ENCODE measurements around the gene TRANK1.
A peak's percentile ranks its signal among the peaks of the same experiment; 100 is the strongest.
"Not testable (repeated sequence)": the region's sequence is repeated elsewhere in the genome, so short reads cannot be mapped to it uniquely, and the experiment has no call there.

TRANK1 gene

DNA sequence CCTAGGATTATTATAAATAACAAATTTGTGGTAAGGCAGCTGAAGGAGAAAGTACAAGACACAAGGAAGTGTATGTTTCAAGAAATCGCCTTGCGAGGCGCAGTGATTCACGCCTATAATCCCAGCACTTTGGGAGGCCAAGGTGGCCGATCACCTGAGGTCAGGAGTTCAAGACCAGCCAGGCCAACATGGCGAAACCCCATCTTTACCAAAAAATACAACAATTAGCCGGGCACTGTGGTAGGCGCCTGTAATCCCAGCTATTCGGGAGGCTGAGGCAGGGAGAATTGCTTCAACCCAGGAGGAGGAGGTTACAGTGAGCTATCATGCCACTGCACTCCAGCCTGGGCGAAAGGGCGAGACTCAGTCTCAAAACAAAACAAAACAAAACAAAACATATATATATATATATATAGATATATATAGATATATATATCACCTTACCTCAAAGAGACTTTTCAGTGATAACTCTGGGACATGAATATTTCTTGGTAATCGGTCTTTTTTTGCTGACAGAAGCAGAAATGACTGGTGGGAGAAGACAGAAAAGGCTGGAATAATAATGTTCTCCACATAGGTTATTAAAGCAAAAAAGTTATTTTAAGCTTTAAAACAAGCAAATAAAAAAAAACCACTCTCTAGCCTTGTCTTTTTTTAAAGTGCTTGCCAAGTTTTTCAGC is 52.3 kb downstream of the TRANK1 start:
- DNase-seq (ENCODE audit: low spot score): no peak

DNA sequence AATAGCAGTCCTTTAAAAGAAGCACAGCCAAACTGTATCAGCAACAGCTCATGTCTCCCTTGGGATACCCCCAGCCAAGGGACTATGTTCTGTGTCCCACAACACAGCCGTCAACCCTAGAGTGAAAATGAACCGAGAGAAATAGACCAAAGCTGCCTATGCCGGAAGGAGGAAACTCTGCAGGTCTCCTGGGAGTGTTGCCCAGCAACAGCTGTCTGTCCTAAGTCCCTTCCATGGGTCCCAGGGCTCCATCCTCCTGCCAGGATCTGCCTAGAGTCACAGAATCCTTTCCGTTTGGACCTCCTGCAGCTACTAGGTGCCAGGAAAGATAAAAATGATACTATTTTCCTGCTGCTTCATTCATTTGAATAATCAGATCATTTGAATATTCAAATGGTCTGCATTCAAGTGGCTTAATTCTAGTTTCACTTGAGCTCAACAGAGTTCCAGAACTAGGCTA is 53.1 kb downstream of the TRANK1 start:
- DNase-seq (ENCODE audit: low spot score): no peak

DNA sequence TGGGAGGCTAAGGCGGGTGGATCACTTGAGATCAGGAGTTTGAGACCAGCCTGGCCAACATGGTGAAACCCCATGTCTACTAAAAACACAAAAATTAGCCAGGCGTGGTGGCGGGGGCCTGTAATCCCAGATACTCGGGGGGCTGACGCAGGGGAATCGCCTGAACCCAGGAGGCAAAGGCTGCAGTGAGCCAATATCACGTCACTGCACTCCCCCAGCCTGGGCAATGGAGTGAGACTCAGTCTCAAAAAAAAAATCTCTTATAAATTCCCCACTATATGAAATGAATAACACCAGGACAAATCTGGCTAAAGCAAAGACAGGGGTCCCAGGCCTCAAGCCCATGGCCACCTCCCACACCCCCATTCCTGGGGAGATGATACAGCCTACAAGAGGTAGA is 53.8 kb downstream of the TRANK1 start:
- DNase-seq (ENCODE audit: low spot score): not testable (repeated sequence)

DNA sequence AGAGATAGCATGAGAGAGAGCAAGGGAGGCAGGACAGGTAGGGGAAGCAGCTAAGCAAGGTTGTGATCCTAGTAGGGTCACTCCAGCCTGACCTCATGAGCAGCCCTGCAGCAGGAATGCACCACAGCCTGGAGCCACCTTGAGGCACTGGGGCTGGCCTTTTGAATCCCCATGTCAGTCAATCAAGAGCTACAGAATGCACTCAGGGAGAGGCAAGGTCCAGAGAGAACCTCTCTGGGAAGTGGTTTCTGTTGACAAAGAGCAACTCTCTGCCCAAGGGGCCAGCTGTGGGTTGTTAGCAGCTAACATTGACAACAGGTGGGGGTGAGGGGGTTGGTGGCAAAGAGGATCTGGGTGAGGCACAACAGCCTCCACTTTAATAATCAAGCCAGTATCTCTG is 54.6 kb downstream of the TRANK1 start:
- no peak for DNase-seq (ENCODE audit: low spot score)

DNA sequence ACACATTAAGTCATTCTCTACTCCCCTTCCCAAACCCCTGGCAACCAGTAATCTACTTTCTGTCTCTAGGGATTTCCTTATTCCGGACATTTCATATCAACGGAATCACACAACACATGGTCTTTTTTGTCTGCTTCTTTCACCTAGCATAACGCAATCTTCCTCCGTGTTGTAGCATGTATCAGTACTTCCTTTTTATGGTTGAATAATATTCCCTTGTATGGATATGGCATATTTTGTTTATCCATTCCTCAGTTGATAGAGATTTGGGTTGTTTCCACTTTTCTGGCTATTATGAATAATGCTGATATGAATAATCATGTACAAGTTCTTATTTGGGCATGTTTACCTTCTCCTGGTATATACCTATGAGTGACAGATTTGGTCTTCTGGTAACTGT is 63.1 kb downstream of the TRANK1 start:
- DNase-seq (ENCODE audit: low spot score): no peak

DNA sequence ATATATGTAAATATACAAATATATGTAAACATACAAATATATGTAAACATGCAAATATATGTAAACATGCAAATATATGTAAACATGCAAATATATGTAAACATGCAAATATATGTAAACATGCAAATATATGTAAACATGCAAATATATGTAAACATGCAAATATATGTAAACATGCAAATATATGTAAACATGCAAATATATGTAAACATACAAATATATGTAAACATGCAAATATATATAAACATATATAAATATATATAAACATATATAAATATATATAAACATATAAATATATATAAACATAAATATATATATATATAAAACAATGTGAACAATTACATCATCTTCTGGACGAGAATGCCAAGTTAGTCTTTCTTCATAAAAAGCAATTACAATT is 65.0 kb downstream of the TRANK1 start:
- not testable (repeated sequence) for DNase-seq (ENCODE audit: low spot score)

DNA sequence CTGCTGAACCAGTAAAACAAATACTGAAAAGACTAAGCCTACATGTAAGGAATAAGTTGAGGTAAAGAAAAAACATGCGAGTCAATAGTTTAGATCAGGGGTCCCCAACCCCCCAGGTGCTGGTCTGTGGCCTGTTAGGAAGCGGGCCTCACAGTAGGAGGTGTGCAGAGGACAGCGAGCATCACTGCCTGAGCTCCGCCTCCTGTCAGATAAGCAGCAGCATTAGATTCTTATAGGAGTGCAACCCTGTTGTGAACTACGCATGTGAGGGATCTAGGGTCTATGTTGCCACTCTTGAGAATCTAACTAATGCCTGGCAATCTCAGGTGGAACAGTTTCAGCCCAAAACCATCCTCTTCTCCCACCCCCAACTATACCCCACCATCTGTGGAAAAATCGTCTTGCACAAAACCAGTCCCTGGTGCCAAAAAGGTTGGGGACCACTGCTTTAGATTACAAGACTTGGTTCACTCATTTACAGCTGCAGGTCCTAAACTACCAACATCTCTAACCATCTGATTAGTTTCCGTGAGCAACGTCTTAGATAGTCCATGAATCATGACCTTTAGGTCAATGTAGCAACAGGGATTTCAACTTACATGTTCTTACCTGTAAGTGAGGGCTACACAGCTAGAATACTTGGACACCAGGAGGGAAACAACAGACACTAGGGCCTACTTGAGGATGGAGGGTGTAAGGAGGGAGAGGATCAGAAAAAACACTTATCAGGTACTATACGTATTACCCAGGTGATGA is 66.7 kb downstream of the TRANK1 start:
- DNase-seq (ENCODE audit: low spot score): no peak

DNA sequence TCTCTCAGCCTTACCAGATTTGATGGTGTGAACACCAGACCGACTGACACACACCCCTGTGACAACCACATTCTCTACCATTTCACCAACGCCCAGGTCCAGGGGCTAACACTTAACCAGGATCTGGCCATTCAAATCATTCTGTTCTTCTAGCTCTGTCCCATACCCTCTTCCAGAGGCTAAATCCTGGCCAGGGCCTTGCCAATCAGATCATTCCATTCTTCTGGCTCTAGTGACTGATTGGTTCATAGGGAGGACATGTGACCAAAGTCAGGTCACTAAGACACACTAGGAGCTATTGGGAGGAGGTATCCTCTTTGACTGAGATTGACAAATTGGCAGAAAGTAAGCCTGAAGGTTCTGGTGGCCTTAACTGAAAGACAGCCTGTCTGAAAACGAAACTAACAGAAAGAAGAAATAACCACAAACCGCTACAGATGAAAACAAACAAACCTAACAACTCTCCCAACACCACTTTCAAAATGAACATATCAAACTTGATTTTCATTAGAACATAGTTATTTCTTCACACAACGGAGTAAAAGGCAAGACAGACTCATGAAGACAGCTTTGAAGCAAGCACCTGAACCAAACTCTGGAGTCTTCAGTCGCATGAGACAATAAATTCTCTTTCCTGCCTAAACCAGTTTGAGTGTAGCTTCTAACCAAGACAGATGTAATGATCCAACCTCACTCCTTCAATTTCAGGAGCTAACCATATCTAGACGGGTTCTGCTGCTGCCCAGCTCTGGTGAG is 68.5 kb downstream of the TRANK1 start:
- no peak for DNase-seq (ENCODE audit: low spot score)

DNA sequence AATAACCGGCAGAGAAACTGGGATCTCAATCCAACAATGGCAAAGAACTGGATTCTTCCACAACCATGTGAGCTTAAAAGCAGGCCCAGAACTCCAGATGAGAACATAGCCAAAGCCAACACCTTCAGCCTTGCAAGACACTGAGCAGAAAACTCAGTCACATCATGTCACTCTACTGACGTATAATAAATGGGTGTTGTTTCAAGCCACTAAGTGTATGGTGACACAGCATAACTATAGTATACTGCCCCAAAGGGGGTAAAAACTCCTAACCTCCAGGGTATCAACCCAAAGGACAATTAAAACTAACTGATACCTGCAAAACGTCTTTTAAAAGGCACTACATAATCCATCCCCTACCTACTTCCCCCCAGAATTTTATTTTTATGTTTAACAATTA is 69.5 kb downstream of the TRANK1 start:
- no peak for DNase-seq (ENCODE audit: low spot score)

DNA sequence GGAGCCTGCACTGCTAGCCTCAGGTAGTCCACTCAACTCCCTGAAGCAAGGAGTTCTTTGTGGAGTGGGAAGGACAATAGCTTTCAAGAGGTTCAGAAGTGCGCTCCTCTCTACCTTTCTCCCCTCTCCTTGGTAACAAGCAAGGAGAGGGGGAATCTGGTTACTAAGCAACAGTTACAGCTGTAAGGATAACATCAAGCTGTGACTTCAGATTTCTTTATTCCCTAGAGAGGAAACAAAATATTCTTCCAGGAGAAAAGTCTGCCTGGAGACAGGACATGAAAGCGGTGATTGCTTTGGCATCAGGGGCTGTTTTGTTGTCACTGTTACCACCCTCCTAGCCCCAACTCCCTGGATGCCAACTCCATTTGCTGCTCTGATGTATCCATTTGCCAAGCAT is 70.4 kb downstream of the TRANK1 start:
- DNase-seq (ENCODE audit: low spot score): no peak

DNA sequence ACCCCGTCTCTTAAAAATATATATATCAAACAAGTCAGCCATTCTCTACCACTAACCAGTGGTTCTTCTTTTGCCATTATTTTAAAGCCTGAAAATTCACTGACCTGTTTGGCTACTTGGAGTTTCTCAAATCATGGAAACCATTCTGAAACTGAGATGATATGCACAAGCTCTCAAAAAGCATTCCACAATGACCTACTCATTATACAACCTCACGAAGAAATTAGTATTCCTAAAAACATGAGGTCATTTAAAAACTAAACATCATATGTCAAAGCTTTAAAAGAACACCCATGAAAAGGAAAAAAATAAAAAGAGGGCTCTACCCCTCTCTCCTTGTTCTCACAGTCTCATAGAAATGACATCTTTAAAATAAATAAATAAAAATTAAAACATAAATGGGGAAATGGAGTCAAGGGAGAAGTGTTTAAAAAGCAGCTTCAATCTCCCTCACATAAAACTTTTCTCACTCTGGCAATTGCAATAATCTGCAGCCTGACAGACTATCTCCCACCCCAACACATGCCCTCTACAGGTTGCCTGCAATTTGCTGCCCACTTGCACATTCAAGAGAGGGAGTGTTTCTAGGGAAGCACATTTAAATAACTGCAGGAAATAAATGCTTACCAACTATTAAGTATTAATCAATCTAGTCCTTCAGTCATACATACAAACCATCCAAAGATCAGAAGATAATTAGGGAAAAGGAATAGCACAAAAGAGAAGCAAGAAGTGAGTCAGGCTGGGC is 73.3 kb downstream of the TRANK1 start:
- DNase-seq (ENCODE audit: low spot score): no peak

DNA sequence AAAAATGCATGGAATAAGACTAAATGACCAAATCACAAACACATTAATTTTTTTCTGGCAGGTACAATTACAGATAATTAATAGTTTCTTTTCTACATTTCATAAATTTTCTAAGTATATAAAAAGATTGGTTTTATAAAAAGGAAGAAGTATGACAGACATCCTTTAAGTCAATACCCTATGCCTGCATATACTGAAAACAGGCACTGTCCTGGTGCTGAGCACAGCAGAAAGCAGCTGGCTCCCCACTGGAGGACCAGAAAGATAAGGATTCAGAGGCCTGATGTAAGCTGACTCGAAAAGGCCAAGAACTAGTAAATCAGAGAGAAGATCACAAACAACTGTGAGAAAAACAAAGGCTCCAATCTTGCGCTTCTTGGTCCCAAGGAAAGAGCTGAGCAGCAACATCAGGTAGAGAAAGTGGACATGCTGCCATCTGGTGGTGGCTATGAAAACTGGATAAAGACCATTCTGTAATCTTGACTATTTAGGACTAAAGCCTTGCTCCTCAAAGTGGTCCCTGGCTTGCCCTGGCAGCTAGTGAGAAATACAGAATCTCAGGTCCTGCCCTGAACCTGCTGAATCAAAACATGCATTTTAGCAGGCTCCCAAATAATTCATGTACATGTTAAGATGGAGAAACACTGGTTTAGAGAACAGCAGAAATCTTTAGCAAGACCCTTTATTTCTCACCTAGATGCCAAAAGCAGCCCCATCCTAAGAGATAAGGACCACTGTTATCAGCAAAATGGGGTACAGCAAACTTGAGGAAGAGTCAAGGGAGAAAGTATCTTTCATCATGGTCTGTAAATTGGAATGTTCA is 76.0 kb downstream of the TRANK1 start:
- peak; percentile 76 for DNase-seq (ENCODE audit: low spot score)

DNA sequence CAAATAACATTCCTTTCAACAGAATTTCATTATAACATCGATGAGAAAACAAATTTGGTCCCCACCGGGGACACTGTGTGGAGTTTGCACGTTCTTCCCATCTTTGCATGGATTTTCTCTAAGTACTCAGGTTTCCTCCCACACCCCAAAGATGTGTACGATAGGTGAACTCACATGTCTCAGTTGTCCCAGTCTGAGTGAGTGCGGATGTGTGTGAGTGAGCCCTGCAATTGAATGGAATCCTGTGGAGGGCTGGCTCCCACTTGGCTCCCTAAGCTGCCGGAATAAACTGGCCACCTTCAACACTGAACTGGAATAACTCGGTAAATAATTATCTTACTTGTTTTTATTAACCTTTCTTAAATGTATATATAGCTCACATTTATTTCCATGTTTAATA is 77.0 kb downstream of the TRANK1 start:
- no peak for DNase-seq (ENCODE audit: low spot score)

DNA sequence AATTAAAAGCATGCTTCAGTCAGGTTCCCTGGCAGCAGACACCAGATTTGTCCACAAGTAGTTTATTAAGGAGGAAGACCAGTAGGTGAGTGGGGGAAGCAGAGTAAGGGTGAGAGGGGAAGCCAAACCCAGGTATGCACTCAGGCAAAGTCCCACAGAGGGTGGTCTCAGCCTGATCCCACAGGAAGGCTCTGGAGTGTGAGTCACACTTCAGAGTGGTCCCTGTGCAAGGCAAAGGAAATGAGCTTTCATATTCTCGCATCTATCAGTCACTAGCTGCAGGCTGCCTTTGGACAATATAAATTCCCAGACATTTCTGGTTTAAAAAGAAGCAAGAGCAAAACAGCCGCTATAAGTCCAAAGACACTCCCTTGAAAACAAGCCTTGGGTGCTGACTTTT is 78.5 kb downstream of the TRANK1 start:
- no peak for DNase-seq (ENCODE audit: low spot score)

DNA sequence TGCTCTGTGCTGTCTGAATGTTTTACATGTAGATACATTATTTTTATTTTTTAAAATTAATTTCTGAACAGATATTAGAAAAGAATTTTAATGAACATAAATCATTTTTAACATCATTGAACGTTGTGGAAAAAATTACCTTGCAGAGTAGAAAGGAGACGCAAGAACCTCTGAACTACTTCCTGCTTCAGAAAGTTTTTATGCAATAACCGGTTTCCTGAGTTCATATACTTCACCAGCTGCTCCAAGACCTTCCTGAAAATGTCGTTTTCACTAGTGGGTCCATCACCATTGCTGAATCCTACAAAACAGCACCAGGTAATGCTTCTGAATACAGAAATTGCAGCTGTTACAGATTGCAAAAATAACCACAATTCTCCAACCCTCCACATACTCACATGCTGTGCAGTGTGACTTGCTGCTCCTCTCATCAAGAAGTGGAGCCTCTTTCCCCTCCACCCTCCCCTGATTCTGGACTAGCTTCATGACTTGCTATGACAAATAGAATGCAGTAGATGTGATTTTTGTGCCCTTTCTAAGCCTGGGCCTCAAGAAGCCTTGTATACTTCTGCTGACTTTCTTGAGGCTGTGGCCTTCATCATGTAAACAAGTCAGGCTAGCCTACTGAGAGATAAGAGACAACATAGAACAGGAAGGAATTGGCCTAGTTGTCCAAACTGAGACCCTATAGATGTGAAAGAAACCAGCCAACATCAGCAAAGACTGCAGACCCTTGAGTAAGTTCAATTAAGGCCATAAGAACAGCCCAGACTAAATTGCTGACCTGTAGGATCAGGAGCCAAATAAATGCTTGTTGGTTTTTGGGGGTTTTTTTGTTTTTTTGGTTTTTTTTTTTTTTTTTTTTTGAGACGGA is 80.4 kb downstream of the TRANK1 start:
- no peak for DNase-seq (ENCODE audit: low spot score)

DNA sequence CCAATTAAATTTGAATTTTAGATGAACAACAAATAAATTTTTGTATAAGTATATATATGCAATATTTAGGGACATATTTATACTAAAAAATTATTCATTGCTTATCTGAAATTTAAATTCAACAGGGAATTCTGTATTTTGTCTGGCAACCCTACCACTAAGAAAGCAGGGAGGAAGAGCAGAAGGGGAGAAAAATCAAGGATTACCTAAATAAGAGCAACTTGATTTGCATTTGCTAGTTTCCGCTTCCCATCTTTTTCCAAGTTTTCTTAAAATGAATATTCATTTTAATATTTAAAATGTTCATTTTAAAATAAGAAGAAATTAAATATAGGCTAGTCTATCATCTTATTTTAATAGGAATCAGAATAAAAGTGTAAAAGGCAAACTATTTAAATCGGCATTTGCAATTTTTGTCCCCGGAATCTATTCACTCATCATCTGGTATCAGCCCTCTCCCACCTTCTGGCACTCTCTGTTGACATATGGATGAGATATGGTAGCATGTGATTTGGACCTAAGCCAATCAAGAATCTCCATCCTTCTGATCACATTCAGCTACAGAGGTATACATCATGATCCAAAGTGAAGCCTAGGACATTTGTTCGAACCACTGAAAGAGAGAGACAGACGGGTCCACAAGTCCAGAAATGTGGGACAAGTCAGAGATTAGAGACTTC is 82.6 kb downstream of the TRANK1 start:
- no peak for DNase-seq (ENCODE audit: low spot score)

DNA sequence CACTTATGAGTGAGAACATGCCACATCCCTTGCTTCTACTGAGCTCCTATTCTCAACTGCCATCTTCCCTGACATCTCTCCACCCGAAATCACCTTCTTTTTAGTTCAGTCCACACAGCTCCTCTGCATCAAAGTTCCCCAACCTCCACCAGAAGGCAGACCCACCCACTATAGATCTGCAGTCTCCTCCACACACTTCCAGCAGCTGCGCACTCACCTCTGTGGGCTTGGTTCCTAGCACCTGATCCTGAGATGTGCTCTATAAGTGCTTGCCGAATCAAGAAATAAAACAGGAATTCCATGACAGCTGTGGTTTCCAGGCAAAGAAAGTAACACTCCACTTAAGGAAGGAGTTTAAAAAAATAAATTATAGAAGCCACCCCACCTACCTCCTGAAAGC is 85.4 kb downstream of the TRANK1 start:
- no peak for DNase-seq (ENCODE audit: low spot score)

DNA sequence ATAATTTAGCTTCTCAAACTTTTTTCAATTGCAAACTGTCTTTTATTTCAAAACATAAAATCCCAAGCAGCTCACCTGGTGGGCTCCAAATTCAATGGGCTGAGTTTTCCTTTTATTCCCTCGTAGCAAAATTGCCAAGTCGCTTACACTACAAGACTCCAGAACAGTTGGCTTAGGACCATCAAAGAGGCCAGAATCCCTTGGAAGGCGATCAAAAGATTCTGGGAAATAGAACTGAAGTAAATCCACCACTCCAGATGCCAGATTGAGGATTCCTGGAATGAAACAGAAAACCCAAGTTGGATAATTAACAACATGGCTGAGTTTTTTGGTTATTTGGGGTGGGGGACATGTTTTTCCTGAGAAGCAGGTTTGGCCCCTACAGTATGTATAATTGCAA is 92.8 kb downstream of the TRANK1 start:
- no peak for DNase-seq (ENCODE audit: low spot score)

DNA sequence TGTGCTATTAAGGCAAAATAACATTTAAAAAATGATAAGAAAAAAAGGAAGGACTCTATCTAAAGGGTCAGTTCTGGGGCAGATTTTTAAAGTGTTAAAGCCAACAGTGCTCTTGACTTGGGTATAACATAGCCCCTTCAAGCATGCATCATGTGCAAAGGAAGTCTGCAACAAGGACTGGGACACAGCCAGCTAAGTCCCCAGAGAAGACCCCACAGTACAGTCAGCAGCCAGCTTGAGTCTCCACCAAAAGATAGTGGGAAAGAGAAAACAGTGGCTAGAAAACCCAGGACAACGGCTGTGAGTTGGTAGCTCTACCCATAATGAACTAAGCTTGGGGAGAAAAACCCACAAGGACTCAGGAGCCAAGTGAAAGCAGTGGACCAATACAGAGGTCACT is 94.1 kb downstream of the TRANK1 start:
- DNase-seq (ENCODE audit: low spot score): no peak

DNA sequence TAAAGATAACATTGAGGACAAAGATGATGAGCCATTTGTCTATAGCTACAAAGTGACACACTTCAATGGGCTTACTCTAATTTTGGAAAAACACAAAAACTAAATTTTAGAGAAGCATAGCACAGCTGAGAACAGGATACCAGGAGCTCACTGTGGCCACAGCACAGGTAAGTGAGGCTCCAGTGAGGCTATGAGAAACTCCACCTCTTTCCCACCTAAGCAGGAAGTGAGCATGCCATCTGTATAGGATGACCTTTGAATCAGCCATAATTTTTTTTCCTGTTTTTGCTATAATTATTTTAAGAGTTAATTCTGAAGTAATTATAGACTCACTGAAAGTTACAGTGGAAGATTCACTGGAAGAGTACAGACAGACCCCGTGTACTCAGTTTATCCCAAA is 98.4 kb downstream of the TRANK1 start:
- DNase-seq (ENCODE audit: low spot score): no peak

Data from AG20443 (cell line).